AG09319 (cell line): ENCODE data around the gene USPL1.

Experiments
- DNase-seq: peaks from one replicate; pipeline ENCODE4 v3.0.0-alpha.2; 2010; ENCODE audit warnings: low read depth; ENCODE audit errors: extremely low read depth
- CTCF ChIP-seq: IDR thresholded peaks from 2 replicates; pipeline ENCODE4 v1.5.1; 2011; ENCODE audit warnings: low read depth, mild to moderate bottlenecking, inconsistent platforms, low read length, moderate library complexity

USPL1 gene

GRCh38 chr13:30617315-30618185 is at the start of gene USPL1:
Gene USPL1, plus strand, starts transcription at chr13:30617920. Its CDS starts 3,221 bp downstream, at chr13:30621141.
- peak; percentile 99 for DNase-seq
- no peak; the same call in 1 of the 2 replicates for TF ChIP-seq CTCF

- no peak for TF ChIP-seq CTCF
- DNase-seq: peak; percentile 80
These were observed 47.7 kb upstream of the USPL1 start for GRCh38 chr13:30569901-30570576.

GRCh38 chr13:30570691-30571090 is 47.0 kb upstream of the USPL1 start:
- no peak for DNase-seq
- no peak for TF ChIP-seq CTCF

GRCh38 chr13:30572859-30573275 is 44.9 kb upstream of the USPL1 start:
- TF ChIP-seq CTCF: peak; percentile 40
- DNase-seq: no peak

- no peak for TF ChIP-seq CTCF
- DNase-seq: no peak
These were observed 41.2 kb upstream of the USPL1 start for GRCh38 chr13:30576528-30576927.

- no peak for TF ChIP-seq CTCF
- peak; percentile 60 for DNase-seq
These were observed 40.3 kb upstream of the USPL1 start for GRCh38 chr13:30577401-30577852.
